IgD-negative memory B cell (primary cell): Measurements from ENCODE around the gene MICAL3. TPM values are rescaled to one million over a fixed set of nuclear protein-coding genes. Genes with fewer than 3 reads are reported as not detected.
A peak's percentile ranks its signal among the peaks of the same experiment; 100 is the strongest.

Source experiments
- H3K27ac Mint-ChIP-seq, 3 donors: one replicate each; pipeline ENCODE4 v1.8.0; 2020 to 2022; ENCODE audit warnings: mild to moderate bottlenecking in 3 of 3, mixed read lengths in 3 of 3, moderate library complexity in 1 of 3
- H3K27me3 Mint-ChIP-seq: one replicate; pipeline ENCODE4 v1.8.0; 2021; ENCODE audit warnings: mixed read lengths
- H3K36me3 Mint-ChIP-seq: one replicate; pipeline ENCODE4 v1.8.0; 2020; ENCODE audit warnings: mild to moderate bottlenecking, mixed read lengths
- H3K4me1 Mint-ChIP-seq, 3 donors: one replicate each; pipeline ENCODE4 v1.8.0; 2020 to 2022; ENCODE audit warnings: mixed read lengths in 3 of 3, mild to moderate bottlenecking in 1 of 3
- H3K4me3 Mint-ChIP-seq, 4 donors: one replicate each; pipeline ENCODE4 v1.8.0; 2020 to 2022; ENCODE audit warnings: mild to moderate bottlenecking in 4 of 4, mixed read lengths in 4 of 4, moderate library complexity in 3 of 4
- H3K9me3 Mint-ChIP-seq, 3 donors: one replicate each; pipeline ENCODE4 v1.8.0; 2020 to 2021; ENCODE audit warnings: mixed read lengths in 3 of 3, mild to moderate bottlenecking in 1 of 3
- polyA plus RNA-seq: library from polyadenylated mRNA; unstranded; fragments of 300-500 nt; fragmentation: Illumina TruSeq; gene quantifications from one replicate; pipeline ENCODE4 v1.2.3, GENCODE V29; 2021

MICAL3 gene
- polyA plus RNA-seq, 1 donor from 2014 or later: 12.0 TPM

DNA sequence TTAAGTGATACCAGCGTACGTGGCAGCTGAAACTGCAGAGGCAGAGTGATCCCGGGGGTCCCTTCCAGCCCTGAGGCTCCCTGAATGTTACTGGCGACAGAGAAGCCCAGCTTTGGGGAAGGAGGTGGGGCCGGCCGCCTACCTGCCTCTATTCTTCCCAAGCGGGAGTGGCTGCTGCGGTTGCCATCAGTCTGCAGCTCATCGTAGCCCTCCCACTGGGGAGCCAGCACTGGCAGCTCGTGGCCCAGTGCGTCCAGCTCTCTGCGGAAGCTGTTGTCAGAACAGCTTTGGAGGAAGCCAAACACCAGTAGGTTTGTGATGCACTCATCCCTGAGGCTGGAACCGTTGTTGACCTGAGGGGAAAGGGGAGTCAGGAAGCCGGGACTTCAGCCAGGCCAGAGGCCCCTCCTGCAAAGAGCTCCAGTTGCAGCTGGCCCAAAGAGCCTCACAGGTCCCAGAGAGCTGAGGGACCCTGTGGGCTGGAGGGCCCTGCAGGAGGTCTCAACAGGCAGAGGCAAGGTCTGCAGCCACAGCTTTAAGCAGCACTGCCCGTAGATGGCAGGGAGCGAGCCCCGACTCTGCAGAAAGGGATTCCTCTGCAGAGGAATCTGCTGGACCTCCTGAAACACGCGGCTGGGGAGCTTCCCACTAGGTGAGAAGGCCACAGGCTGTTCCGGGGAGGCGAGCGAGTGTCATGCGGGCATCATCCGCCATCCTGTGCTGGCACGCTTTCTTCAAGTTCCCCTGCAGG lies 280.5 kb downstream of the MICAL3 start:
- Mint-ChIP-seq H3K27me3 (no peaks in the 10 kb centered on the region), H3K9me3 (no peaks in the 10 kb centered on the region), H3K36me3 (no peaks in the 10 kb centered on the region), H3K4me3 (no peak overlapping the region), H3K27ac (peak overlapping the region in 2 of 3 donors; percentile 43 to 59), H3K4me1 (peaks cover 0 to 6% (median 2%) of the 10 kb centered on the region in 3 donors)

DNA sequence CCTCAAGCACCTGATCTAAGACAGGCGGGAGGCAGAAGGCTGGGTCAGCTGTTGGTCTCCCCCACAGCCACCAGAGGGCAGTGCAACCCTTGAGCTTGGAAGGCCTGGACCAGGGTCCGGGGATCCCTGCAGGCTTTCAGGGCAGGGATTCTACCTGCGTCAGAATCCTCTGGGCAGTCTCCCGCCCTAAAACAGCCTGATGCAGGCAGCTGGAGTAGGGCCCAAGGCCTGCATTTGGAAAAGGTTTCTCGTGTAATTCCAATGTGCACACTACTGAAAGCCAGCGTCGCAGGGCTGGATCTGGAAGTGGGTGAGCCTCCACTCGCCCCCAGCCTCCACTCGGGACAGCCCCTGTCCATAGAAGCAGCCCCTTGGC lies 281.8 kb downstream of the MICAL3 start:
- Mint-ChIP-seq H3K4me1 (peaks cover 0 to 6% (median 2%) of the 10 kb centered on the region in 3 donors), H3K9me3 (no peaks in the 10 kb centered on the region), H3K27me3 (no peaks in the 10 kb centered on the region), H3K4me3 (no peak overlapping the region), H3K36me3 (no peaks in the 10 kb centered on the region), H3K27ac (peak overlapping the region in 1 of 3 donors; percentile 39)

DNA sequence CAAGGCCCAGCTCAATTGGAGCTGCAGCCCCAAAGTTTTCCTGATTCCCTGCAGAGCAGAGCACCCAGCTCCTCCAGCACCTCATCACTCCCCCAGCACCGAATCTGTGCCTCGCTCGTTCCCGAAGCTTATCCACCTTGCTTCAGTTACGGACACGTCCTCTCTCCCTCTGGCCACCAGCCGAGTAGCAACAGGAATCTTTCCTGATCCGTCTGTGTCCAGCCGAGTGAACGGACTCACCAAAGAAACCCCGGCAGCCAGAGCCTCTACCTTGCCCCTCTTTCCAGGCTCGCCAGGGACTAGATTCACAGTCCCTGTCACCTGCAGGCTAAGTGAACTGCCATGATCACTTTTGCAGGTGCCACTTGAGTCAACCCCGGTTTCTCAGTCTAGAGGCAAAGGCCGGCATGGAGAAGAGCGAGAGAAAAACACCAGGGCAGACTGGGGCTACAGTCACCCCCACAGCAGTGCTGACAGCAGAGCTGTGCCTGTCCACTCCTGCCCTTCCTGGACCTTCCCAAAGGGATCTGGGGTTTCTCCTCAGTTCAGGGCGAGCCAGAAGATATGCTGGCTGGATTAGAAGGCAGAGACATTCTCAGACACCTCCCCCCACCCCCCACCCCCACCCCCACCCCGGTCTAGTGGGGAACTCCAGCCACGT lies 282.4 kb downstream of the MICAL3 start:
- Mint-ChIP-seq H3K9me3 (no peaks in the 10 kb centered on the region), H3K4me1 (peaks cover 0 to 6% (median 2%) of the 10 kb centered on the region in 3 donors), H3K27ac (peak overlapping the region in 1 of 3 donors; percentile 39), H3K36me3 (no peaks in the 10 kb centered on the region), H3K4me3 (no peak overlapping the region), H3K27me3 (no peaks in the 10 kb centered on the region)

DNA sequence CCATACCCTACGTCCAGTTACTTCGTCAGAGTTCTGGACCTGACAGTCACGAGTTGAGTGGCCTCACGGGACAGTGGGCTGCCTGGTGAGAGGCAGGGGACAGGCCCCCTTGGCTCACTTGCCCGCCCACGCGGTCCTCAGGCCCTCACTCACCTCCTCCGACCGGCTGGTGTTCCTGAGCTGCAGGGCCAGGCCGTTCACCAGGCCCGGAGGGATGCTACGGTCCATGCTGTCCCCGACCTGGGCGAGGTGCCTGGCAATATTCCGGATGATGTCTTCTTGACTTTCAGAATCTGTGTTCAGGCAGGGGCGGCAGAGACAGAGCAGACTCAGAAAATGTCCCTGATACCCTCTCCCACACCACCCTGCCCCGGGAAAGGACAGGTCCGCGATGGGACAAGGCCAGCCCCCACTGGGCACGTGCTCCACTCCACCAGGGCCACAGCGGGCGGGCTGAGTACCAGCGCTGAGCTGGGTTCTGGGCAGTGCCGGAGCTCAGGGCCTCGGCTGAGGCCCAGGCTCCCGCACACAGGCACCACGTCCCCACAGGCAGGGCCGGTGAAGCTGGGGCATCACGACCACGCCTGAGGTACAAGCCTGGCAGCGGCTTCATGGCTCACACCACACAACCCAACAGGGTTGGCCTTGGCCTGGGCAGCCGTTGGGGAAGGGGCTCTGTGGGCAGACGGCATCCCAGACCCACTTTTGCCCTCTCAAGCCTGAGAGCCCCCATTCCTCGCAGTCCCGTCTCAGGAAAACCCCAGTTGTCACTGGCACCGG lies 285.0 kb downstream of the MICAL3 start:
- Mint-ChIP-seq H3K4me3 (no peak overlapping the region), H3K9me3 (no peaks in the 10 kb centered on the region), H3K4me1 (peaks cover 0 to 5% (median 0%) of the 10 kb centered on the region in 3 donors), H3K27me3 (no peaks in the 10 kb centered on the region), H3K36me3 (no peaks in the 10 kb centered on the region), H3K27ac (peak overlapping the region in 1 of 3 donors; percentile 67)

DNA sequence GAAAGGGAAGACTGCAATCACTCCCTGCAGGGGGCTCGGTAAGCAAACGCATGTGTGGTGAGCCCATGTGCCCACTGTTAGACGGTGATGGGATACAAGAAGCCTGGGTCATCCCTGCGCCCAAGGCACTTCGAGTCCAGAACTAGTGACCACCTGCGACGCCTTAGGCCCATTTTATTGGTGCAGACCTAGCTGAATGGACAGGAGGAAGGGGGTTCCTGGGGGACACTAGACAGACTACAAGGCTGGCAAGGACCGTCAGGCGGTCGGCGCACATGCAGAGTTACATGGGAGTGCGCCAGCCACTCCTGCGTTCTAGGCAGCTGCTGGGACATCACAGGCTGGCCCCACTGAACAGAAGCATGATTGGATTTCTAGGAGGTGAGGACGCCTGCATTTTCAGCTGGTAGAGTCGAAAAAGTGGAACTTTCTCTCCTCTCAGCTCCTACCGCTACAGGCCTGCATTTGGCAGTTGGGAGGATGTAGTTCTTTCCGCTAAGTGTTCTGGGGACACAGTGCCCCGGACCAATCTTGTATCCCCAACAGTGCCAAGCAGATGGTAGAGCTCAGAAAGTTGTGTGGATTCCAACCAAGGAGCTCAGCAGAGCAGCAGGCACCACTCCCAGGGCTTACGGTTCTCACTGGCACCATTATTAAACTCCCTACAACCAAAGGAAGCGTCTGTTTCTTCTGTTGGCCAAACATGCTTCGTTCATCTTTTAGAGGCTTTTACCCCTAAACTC lies 285.8 kb downstream of the MICAL3 start:
- no peak overlapping the region for H3K4me3 Mint-ChIP-seq
- no peaks in the 10 kb centered on the region for H3K36me3 Mint-ChIP-seq
- H3K9me3 Mint-ChIP-seq: no peaks in the 10 kb centered on the region
- peaks cover 0 to 8% (median 0%) of the 10 kb centered on the region in 3 donors for H3K4me1 Mint-ChIP-seq
- H3K27ac Mint-ChIP-seq: no peak overlapping the region
- no peaks in the 10 kb centered on the region for H3K27me3 Mint-ChIP-seq

Other genes with a start within 250 kb of the MICAL3 start
- gene PEX26, start 53.4 kb upstream of the MICAL3 start, polyA plus RNA-seq: 3.4 TPM
- gene TUBA8, start 86.2 kb upstream of the MICAL3 start, polyA plus RNA-seq: 2.8 TPM
- 6.6 TPM for gene USP18, start 125.6 kb upstream of the MICAL3 start, polyA plus RNA-seq